T-cell (primary cell): ENCODE measurements around the gene TNFAIP3. TPM values are rescaled to one million over a fixed set of nuclear protein-coding genes. Genes with fewer than 3 reads are reported as not detected.

Experiments used
- ATAC-seq, 4 experiments: fragments of 200-7000 bp in 3 of 4; fragments of 150-1000 bp in 1 of 4; cut with Tn5 transposase; replicated peaks in 1 of 4; 1 replicate in 3 of 4; 2 replicates in 1 of 4; pipeline ENCODE4 v1.10.0; 2021; ENCODE audit warnings: moderate library complexity in 3 of 4, mild to moderate bottlenecking in 2 of 4, moderate number of reproducible peaks in 1 of 4
- CTCF ChIA-PET, 2 donors: fragments of 300-600 bp; sonication (Branson Sonifier 250); formaldehyde crosslinking; loops; one replicate each; lab custom pipeline; 2022; ENCODE audit warnings: antibody characterized with exemption in 2 of 2; lab: Charles Lee
- POLR2A ChIA-PET, 2 donors: fragments of 300-600 bp; sonication (Branson Sonifier 250); formaldehyde crosslinking; loops; one replicate each; lab custom pipeline; 2022; ENCODE audit warnings: antibody characterized with exemption in 2 of 2; lab: Charles Lee
- DNase-seq, 35 experiments: peaks; one replicate each; pipeline versions ENCODE4 v3.0.0 to v3.0.0-alpha.2; 2013 to 2023
- H3K27ac ChIP-seq: one replicate; pipeline ENCODE4 v1.5.1; 2013; ENCODE audit warnings: low read length
- H3K27me3 ChIP-seq, 2 experiments: replicated peaks in 1 of 2; 1 replicate in 1 of 2; 2 replicates in 1 of 2; pipeline versions ENCODE4 v1.6.1 to v1.7.0; 2013; ENCODE audit warnings: low read length in 1 of 2, mixed read lengths in 1 of 2; ENCODE audit not compliant: control insufficient read depth in 2 of 2, insufficient read depth in 2 of 2; ENCODE audit errors: extremely low read depth in 1 of 2
- H3K36me3 ChIP-seq, 2 donors: 1 replicate in 1 of 2; 2 replicates in 1 of 2; pipeline versions ENCODE4 v1.6.1 to v1.7.0; 2013; ENCODE audit warnings: low read length in 1 of 2; ENCODE audit not compliant: control insufficient read depth in 2 of 2, insufficient read depth in 1 of 2; ENCODE audit errors: extremely low read depth in 1 of 2
- H3K4me1 ChIP-seq, 2 experiments: 1 replicate in 1 of 2; 2 replicates in 1 of 2; pipeline versions ENCODE4 v1.6.1 to v1.7.0; 2013; ENCODE audit warnings: low read length in 2 of 2, mixed read lengths in 1 of 2; ENCODE audit not compliant: insufficient read depth in 2 of 2, control insufficient read depth in 1 of 2; ENCODE audit errors: extremely low read depth in 1 of 2
- H3K4me3 ChIP-seq, 2 donors: 1 replicate in 1 of 2; 2 replicates in 1 of 2; pipeline versions ENCODE4 v1.5.1 to v1.7.0; 2013; ENCODE audit warnings: mild to moderate bottlenecking in 2 of 2, low read length in 1 of 2, moderate library complexity in 1 of 2; ENCODE audit not compliant: control insufficient read depth in 1 of 2; ENCODE audit errors: extremely low read depth in 1 of 2
- H3K9me3 ChIP-seq: 2 replicates; pipeline ENCODE4 v1.7.0; 2013
- H3K27ac Mint-ChIP-seq, 2 donors: one replicate each; pipeline ENCODE4 v1.8.0; 2020 to 2021; ENCODE audit warnings: mild to moderate bottlenecking in 2 of 2, mixed read lengths in 2 of 2
- H3K27me3 Mint-ChIP-seq, 2 donors: one replicate each; pipeline ENCODE4 v1.8.0; 2021 to 2022; ENCODE audit warnings: mixed read lengths in 2 of 2
- H3K36me3 Mint-ChIP-seq: one replicate; pipeline ENCODE4 v1.8.0; 2021; ENCODE audit warnings: mixed read lengths
- H3K4me1 Mint-ChIP-seq, 3 donors: one replicate each; pipeline ENCODE4 v1.8.0; 2020 to 2022; ENCODE audit warnings: mixed read lengths in 3 of 3, mild to moderate bottlenecking in 1 of 3
- H3K4me3 Mint-ChIP-seq, 3 donors: one replicate each; pipeline ENCODE4 v1.8.0; 2020 to 2022; ENCODE audit warnings: mild to moderate bottlenecking in 3 of 3, mixed read lengths in 3 of 3, moderate library complexity in 3 of 3
- H3K9me3 Mint-ChIP-seq, 3 donors: one replicate each; pipeline ENCODE4 v1.8.0; 2020 to 2022; ENCODE audit warnings: mixed read lengths in 3 of 3
- WGBS: methylation state at CpG from one replicate; pipeline ENCODE4 v1.1.5; 2013; ENCODE audit warnings: missing lambda C conversion rate; ENCODE audit not compliant: insufficient coverage; 5-methylcytosine and 5-hydroxymethylcytosine counted together
- total RNA-seq, 35 experiments: library from RNA in 6 of 35; stranded (reverse) in 6 of 35; fragments of 120-200 nt in 1 of 35; gene quantifications; one replicate each; pipeline versions ENCODE4 v1.2.1 to v1.2.4 and lab custom pipeline; 2013 to 2026

TNFAIP3 gene
- total RNA-seq, 5 donors from 2014 or later (not counting 1 experiment from before 2014, with no cell fraction given): 109 to 2,994 (median 145) TPM

DNA sequence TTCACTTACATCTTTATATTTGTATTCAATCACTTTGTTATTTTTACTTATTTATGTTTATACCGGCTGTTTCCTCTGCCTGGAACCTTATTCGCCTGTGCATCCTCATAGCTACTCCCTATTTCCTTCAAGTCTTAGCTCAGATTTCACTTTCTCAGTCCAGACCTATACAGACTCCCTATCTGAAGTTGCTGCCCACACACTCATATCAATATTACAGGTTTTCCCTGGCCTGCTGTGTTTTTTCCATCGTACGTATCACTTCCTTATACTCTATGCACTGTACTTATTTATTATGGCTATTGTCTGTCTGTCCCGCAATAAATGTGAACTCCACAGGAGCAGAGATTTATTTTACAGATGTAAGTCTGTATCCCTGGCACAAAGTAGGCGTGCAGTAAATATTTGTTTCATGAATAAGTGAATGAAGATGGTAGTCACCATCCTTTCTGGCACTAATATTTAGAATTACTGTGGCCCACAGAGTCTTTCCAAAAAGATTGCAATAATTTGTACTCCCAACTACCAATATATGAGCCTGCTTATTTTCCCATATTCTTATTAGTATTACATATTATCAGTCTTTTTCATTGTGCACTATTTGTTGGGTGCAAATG, 64.9 kb downstream of the TNFAIP3 start:
- ATAC-seq: no peak
- Histone ChIP-seq H3K9me3 (no peaks in the 10 kb centered on the region), H3K4me3 (no peak overlapping the region), H3K27me3 (no peaks in the 10 kb centered on the region), H3K36me3 (no peaks in the 10 kb centered on the region), H3K27ac (no peak overlapping the region), H3K4me1 (peaks cover 18% of the 10 kb centered on the region in 2 experiments)
- Mint-ChIP-seq H3K4me3 (no peak overlapping the region), H3K36me3 (no peaks in the 10 kb centered on the region), H3K9me3 (peaks cover 0 to 2% (median 0%) of the 10 kb centered on the region in 3 donors), H3K27me3 (no peaks in the 10 kb centered on the region), H3K27ac (no peak overlapping the region), H3K4me1 (peaks cover 20 to 21% (median 21%) of the 10 kb centered on the region in 3 donors)
- POLR2A ChIA-PET: interaction anchor here in 1 of 2 donors (0.5 kb wide), 2 partner anchors 83 to 862 kb away, joined by 3 to 4 read pairs; no protein-coding TSS in a partner anchor
- 90% methylated on average over 2 of the region's 6 CpGs for WGBS
- no peak for DNase-seq
- CTCF ChIA-PET: interaction anchor here in 1 of 2 donors (0.7 kb wide), 1 partner anchor 16 kb away, joined by 4 read pairs; no protein-coding TSS in a partner anchor

Other genes starting within 250 kb of the TNFAIP3 start
- gene PERP, start 240.2 kb downstream of the TNFAIP3 start, total RNA-seq: 1 to 10 TPM in 4 of 5 donors, under 1 TPM in 1; 0.80 to 6.2 (median 2.4) TPM